ENCODE results near the gene ENAM. TPM values are rescaled to one million over a fixed set of nuclear protein-coding genes. Genes with fewer than 3 reads are reported as not detected.

Gene ENAM
- total and polyA plus RNA-seq, 5 experiments from 2014 or later, result not detected

GRCh38 chr4:70607334-70607853 is 21.1 kb upstream of the ENAM start:
- no peaks in the 10 kb centered on the region for H3K4me1 Mint-ChIP-seq
- DNase-seq, result no peak
- no peaks in the 10 kb centered on the region for H3K9me3 Mint-ChIP-seq

GRCh38 chr4:70608324-70608723 is 20.2 kb upstream of the ENAM start:
- POLR2A ChIA-PET, result no interaction called here
- Mint-ChIP-seq H3K4me1 (peaks cover 0 to 6% (median 3%) of the 10 kb centered on the region in 4 donors), H3K36me3 (no peaks in the 10 kb centered on the region), H3K9me3 (no peaks in the 10 kb centered on the region), H3K27me3 (peaks cover 5 to 17% (median 10%) of the 10 kb centered on the region in 5 donors), H3K27ac (no peak overlapping the region), H3K4me3 (no peak overlapping the region)
- no peak for ATAC-seq
- DNase-seq, result no peak

More at GRCh38 chr4:70607334-70607853, 21.1 kb upstream of the ENAM start:
- Mint-ChIP-seq H3K27me3 (peaks cover 5 to 17% (median 10%) of the 10 kb centered on the region in 5 donors), H3K4me3 (no peak overlapping the region), H3K27ac (no peak overlapping the region), H3K36me3 (no peaks in the 10 kb centered on the region)
- POLR2A ChIA-PET, result no interaction called here
- ATAC-seq, result no peak

- Mint-ChIP-seq H3K9me3 (no peaks in the 10 kb centered on the region), H3K4me1 (peaks cover 0 to 15% (median 13%) of the 10 kb centered on the region in 4 donors), H3K27ac (no peak overlapping the region), H3K27me3 (peaks cover 5 to 13% (median 9%) of the 10 kb centered on the region in 5 donors), H3K4me3 (no peak overlapping the region), H3K36me3 (no peaks in the 10 kb centered on the region)
- POLR2A ChIA-PET, result no interaction called here
- ATAC-seq (peak in 1 of 2 donors; percentile 46), DNase-seq (peak in 1 of 10 donors; percentile 23)
These were observed 15.0 kb upstream of the ENAM start for GRCh38 chr4:70613306-70614183.

- H3K9me3 Mint-ChIP-seq, result peaks cover 0 to 2% (median 0%) of the 10 kb centered on the region in 9 donors
- ATAC-seq (no peak), DNase-seq (no peak)
- peaks cover 0 to 15% (median 13%) of the 10 kb centered on the region in 4 donors for H3K4me1 Mint-ChIP-seq
- H3K36me3 Mint-ChIP-seq, result no peaks in the 10 kb centered on the region
- peaks cover 5 to 10% (median 6%) of the 10 kb centered on the region in 5 donors for H3K27me3 Mint-ChIP-seq
- peak overlapping the region in 1 of 10 donors; percentile 4 for H3K27ac Mint-ChIP-seq
- POLR2A ChIA-PET, result no interaction called here
- H3K4me3 Mint-ChIP-seq, result no peak overlapping the region
These were observed 14.4 kb upstream of the ENAM start for GRCh38 chr4:70614184-70614555.

- ATAC-seq (peak; percentile 35 to 41), DNase-seq (peak in 2 of 10 donors; percentile 44 to 46)
- Mint-ChIP-seq H3K27ac (no peak overlapping the region), H3K27me3 (peaks cover 0 to 2% (median 0%) of the 10 kb centered on the region in 5 donors), H3K4me3 (no peak overlapping the region), H3K9me3 (peaks cover 0 to 4% (median 0%) of the 10 kb centered on the region in 9 donors), H3K36me3 (no peaks in the 10 kb centered on the region), H3K4me1 (peaks cover 0 to under 1% (median 0%) of the 10 kb centered on the region in 4 donors)
- POLR2A ChIA-PET, result no interaction called here
These were observed 9.3 kb upstream of the ENAM start for GRCh38 chr4:70619288-70619687.

GRCh38 chr4:70619778-70620177 is 8.8 kb upstream of the ENAM start:
- Mint-ChIP-seq H3K27ac (no peak overlapping the region), H3K4me3 (no peak overlapping the region), H3K27me3 (peaks cover 0 to 2% (median 0%) of the 10 kb centered on the region in 5 donors), H3K4me1 (no peaks in the 10 kb centered on the region), H3K9me3 (peaks cover 0 to 4% (median 0%) of the 10 kb centered on the region in 9 donors), H3K36me3 (no peaks in the 10 kb centered on the region)
- POLR2A ChIA-PET, result no interaction called here
- DNase-seq (peak in 2 of 10 donors; percentile 36 to 42), ATAC-seq (peak in 1 of 2 donors; percentile 32)

GRCh38 chr4:70623323-70623722 is 5.2 kb upstream of the ENAM start:
- H3K9me3 Mint-ChIP-seq, result peaks cover 0 to 4% (median 0%) of the 10 kb centered on the region in 9 donors
- DNase-seq, result peak in 2 of 10 donors; percentile 43 to 47

GRCh38 chr4:70624226-70624793 is 4.2 kb upstream of the ENAM start:
- H3K4me3 Mint-ChIP-seq, result no peak overlapping the region
- H3K36me3 Mint-ChIP-seq, result no peaks in the 10 kb centered on the region
- peak; percentile 23 to 38 for ATAC-seq
- no peak overlapping the region for H3K27ac Mint-ChIP-seq
- DNase-seq, result peak in 1 of 10 donors; percentile 26
- H3K4me1 Mint-ChIP-seq, result peaks cover 0 to 7% (median 3%) of the 10 kb centered on the region in 4 donors
- POLR2A ChIA-PET, result interaction anchor here (0.7 kb wide), 1 partner anchor 111 kb away, joined by 8 read pairs; no protein-coding TSS in a partner anchor
- no peaks in the 10 kb centered on the region for H3K27me3 Mint-ChIP-seq
- H3K9me3 Mint-ChIP-seq, result peaks cover 0 to under 1% (median 0%) of the 10 kb centered on the region in 9 donors

More at GRCh38 chr4:70623323-70623722, 5.2 kb upstream of the ENAM start:
- no peaks in the 10 kb centered on the region for H3K27me3 Mint-ChIP-seq
- no peaks in the 10 kb centered on the region for H3K36me3 Mint-ChIP-seq
- H3K27ac Mint-ChIP-seq, result no peak overlapping the region
- H3K4me3 Mint-ChIP-seq, result no peak overlapping the region
- peak; percentile 44 to 62 for ATAC-seq
- POLR2A ChIA-PET, result no interaction called here
- H3K4me1 Mint-ChIP-seq, result no peaks in the 10 kb centered on the region

GRCh38 chr4:70627620-70628019 is 924 bp upstream of the ENAM start:
- no peak overlapping the region for H3K4me3 Mint-ChIP-seq
- H3K27me3 Mint-ChIP-seq, result no peaks in the 10 kb centered on the region
- H3K9me3 Mint-ChIP-seq, result no peaks in the 10 kb centered on the region
- DNase-seq (no peak), ATAC-seq (no peak)
- H3K4me1 Mint-ChIP-seq, result peaks cover 0 to 7% (median 3%) of the 10 kb centered on the region in 4 donors
- H3K36me3 Mint-ChIP-seq, result no peaks in the 10 kb centered on the region
- POLR2A ChIA-PET, result no interaction called here
- H3K27ac Mint-ChIP-seq, result no peak overlapping the region

GRCh38 chr4:70629469-70630090 is 1.0 kb downstream of the ENAM start:
- Mint-ChIP-seq H3K36me3 (no peaks in the 10 kb centered on the region), H3K27ac (peak overlapping the region in 1 of 10 donors; percentile 40), H3K4me1 (peaks cover 0 to 7% (median 4%) of the 10 kb centered on the region in 4 donors), H3K4me3 (no peak overlapping the region), H3K27me3 (peaks cover 0 to 2% (median 0%) of the 10 kb centered on the region in 5 donors), H3K9me3 (no peaks in the 10 kb centered on the region)
- ATAC-seq, result no peak
- DNase-seq, result no peak
- POLR2A ChIA-PET, result no interaction called here

- Mint-ChIP-seq H3K27me3 (peaks cover 0 to 2% (median 0%) of the 10 kb centered on the region in 5 donors), H3K9me3 (no peaks in the 10 kb centered on the region), H3K27ac (peak overlapping the region in 1 of 10 donors; percentile 40), H3K4me3 (no peak overlapping the region), H3K36me3 (no peaks in the 10 kb centered on the region), H3K4me1 (peaks cover 0 to 7% (median 4%) of the 10 kb centered on the region in 4 donors)
- no peak for DNase-seq
- POLR2A ChIA-PET, result no interaction called here
- no peak for ATAC-seq
These were observed 1.6 kb downstream of the ENAM start for GRCh38 chr4:70630162-70630561.

GRCh38 chr4:70632028-70632427 is 3.5 kb downstream of the ENAM start:
- DNase-seq, result no peak
- Mint-ChIP-seq H3K9me3 (no peaks in the 10 kb centered on the region), H3K4me3 (no peak overlapping the region), H3K27me3 (peaks cover 0 to 2% (median 0%) of the 10 kb centered on the region in 5 donors), H3K4me1 (peaks cover 0 to 7% (median 4%) of the 10 kb centered on the region in 4 donors), H3K27ac (no peak overlapping the region), H3K36me3 (no peaks in the 10 kb centered on the region)
- POLR2A ChIA-PET, result no interaction called here
- ATAC-seq, result no peak
